ENCODE data around the gene FAM171A2. TPM values are rescaled to one million over a fixed set of nuclear protein-coding genes. Genes with fewer than 3 reads are reported as not detected.

The FAM171A2 gene
- polyA plus RNA-seq, 1 donor (not counting 4 experiments of a cell fraction or from before 2014, with no cell fraction given) = 0.35 TPM

DNA sequence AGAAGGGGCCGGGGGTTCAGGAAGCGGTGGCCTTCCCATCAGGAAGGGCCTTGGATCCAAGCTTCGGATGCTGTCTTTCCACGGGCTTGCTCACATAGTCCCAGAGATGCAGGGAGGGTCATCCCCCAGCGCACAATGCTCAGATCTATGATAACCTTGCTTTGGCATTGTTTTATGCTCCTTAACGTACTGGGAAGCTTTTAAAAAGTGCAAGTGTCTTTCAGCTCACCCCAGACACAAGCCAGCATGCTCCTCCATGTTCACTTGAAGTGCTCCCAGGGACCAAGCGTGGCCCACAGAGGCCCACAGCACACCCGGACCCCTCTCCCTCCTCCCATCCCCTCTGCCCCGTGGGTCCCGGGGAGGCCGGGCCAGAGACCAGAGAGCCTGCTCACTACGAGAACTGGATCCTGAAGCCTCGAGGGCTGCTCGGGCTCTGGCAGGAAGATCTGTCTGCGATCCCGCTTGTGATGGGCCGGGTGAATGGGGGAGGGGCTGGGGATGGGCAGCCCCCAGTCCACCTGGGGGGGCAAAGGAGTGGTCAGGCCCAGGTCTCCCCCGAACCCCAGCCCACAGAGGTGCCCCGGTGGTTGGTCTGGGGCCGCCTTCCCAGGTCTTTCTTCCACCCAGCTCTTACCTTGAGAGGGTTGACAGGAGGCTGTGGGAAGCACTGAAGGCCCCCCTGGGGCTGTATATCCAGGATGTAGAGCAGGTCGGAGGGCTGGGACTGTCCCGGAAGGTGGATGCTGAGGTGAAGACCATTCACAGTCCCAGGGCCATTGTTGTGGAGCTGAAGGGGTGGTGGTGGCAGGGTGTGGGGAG lies 11.8 kb upstream of the FAM171A2 start:
- no peaks in the 10 kb centered on the region for H3K4me1 ChIP-seq (ENCODE audit: control insufficient read depth, extremely low read depth, insufficient read depth, low read length)
- H2AFZ ChIP-seq (ENCODE audit: control insufficient read depth, low read length) = no peak overlapping the region
- FAIRE-seq (no peak), DNase-seq (ENCODE audit: low read depth, low spot score) (no peak)
- H3K4me2 ChIP-seq (ENCODE audit: control insufficient read depth, extremely low read depth, insufficient read depth, low read depth, low read length) = no peak overlapping the region
- H4K20me1 ChIP-seq (ENCODE audit: control insufficient read depth, extremely low read depth, insufficient read depth, low read length) = no peaks in the 10 kb centered on the region
- no peaks in the 10 kb centered on the region for H3K9me3 ChIP-seq (ENCODE audit: control insufficient read depth, low read depth, low read length)
- no peak overlapping the region for H3K4me3 ChIP-seq (ENCODE audit: control insufficient read depth in 2 of 3, extremely low read depth in 1 of 3, insufficient read depth in 2 of 3, low read depth in 1 of 3, low read length in 3 of 3)
- no peaks in the 10 kb centered on the region for H3K9me1 ChIP-seq (ENCODE audit: control insufficient read depth, extremely low read depth, insufficient read depth, low read length)
- no peaks in the 10 kb centered on the region for H3K79me2 ChIP-seq (ENCODE audit: control insufficient read depth, insufficient read depth, low read length)
- no peak overlapping the region for H3K27ac ChIP-seq (ENCODE audit: control insufficient read depth, insufficient read depth, low read length)
- H3K9ac ChIP-seq (ENCODE audit: control insufficient read depth, extremely low read depth, insufficient read depth, low read length) = no peak overlapping the region
- TF ChIP-seq, protein P1, sequence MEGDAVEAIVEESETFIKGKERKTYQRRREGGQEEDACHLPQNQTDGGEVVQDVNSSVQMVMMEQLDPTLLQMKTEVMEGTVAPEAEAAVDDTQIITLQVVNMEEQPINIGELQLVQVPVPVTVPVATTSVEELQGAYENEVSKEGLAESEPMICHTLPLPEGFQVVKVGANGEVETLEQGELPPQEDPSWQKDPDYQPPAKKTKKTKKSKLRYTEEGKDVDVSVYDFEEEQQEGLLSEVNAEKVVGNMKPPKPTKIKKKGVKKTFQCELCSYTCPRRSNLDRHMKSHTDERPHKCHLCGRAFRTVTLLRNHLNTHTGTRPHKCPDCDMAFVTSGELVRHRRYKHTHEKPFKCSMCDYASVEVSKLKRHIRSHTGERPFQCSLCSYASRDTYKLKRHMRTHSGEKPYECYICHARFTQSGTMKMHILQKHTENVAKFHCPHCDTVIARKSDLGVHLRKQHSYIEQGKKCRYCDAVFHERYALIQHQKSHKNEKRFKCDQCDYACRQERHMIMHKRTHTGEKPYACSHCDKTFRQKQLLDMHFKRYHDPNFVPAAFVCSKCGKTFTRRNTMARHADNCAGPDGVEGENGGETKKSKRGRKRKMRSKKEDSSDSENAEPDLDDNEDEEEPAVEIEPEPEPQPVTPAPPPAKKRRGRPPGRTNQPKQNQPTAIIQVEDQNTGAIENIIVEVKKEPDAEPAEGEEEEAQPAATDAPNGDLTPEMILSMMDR (optimal IDR thresholded peaks at IDR 0.05 in 1 of 3, IDR thresholded peaks at IDR 0.05 in 1 of 3, conservative IDR thresholded peaks at IDR 0.05 in 1 of 3; ENCODE audit: extremely low read depth in 1 of 3, insufficient read depth in 2 of 3, low read length in 3 of 3) = no peak
- no peak for TF ChIP-seq EZH2 (IDR thresholded peaks at IDR 0.05; ENCODE audit: low read length)
- H3K27me3 ChIP-seq (ENCODE audit: control insufficient read depth, extremely low read depth, insufficient read depth, low read length) = peaks cover 6% of the 10 kb centered on the region
- H3K36me3 ChIP-seq (ENCODE audit: control insufficient read depth in 2 of 2, extremely low read depth in 1 of 2, insufficient read depth in 2 of 2, low read length in 2 of 2) = no peaks in the 10 kb centered on the region
- dilution Hi-C loops (cut with MboI; ENCODE audit: extremely low pct_ligation_motif_present, low sequenced_read_pairs) = no loop called here

GRCh38 chr17:44374306-44375195 lies 10.9 kb upstream of the FAM171A2 start:
- H4K20me1 ChIP-seq (ENCODE audit: control insufficient read depth, extremely low read depth, insufficient read depth, low read length) = no peaks in the 10 kb centered on the region
- FAIRE-seq (no peak), DNase-seq (ENCODE audit: low read depth, low spot score) (no peak)
- H3K27ac ChIP-seq (ENCODE audit: control insufficient read depth, insufficient read depth, low read length) = no peak overlapping the region
- H3K4me3 ChIP-seq (ENCODE audit: control insufficient read depth in 2 of 3, extremely low read depth in 1 of 3, insufficient read depth in 2 of 3, low read depth in 1 of 3, low read length in 3 of 3) = no peak overlapping the region
- no peaks in the 10 kb centered on the region for H3K36me3 ChIP-seq (ENCODE audit: control insufficient read depth in 2 of 2, extremely low read depth in 1 of 2, insufficient read depth in 2 of 2, low read length in 2 of 2)
- H3K27me3 ChIP-seq (ENCODE audit: control insufficient read depth, extremely low read depth, insufficient read depth, low read length) = no peaks in the 10 kb centered on the region
- no peak overlapping the region for H2AFZ ChIP-seq (ENCODE audit: control insufficient read depth, low read length)
- no peak overlapping the region for H3K9ac ChIP-seq (ENCODE audit: control insufficient read depth, extremely low read depth, insufficient read depth, low read length)
- TF ChIP-seq, protein P1 (optimal IDR thresholded peaks at IDR 0.05 in 1 of 3, IDR thresholded peaks at IDR 0.05 in 1 of 3, conservative IDR thresholded peaks at IDR 0.05 in 1 of 3; ENCODE audit: extremely low read depth in 1 of 3, insufficient read depth in 2 of 3, low read length in 3 of 3) = no peak
- TF ChIP-seq EZH2 (IDR thresholded peaks at IDR 0.05; ENCODE audit: low read length) = no peak
- H3K9me1 ChIP-seq (ENCODE audit: control insufficient read depth, extremely low read depth, insufficient read depth, low read length) = no peaks in the 10 kb centered on the region
- H3K4me1 ChIP-seq (ENCODE audit: control insufficient read depth, extremely low read depth, insufficient read depth, low read length) = no peaks in the 10 kb centered on the region
- H3K4me2 ChIP-seq (ENCODE audit: control insufficient read depth, extremely low read depth, insufficient read depth, low read depth, low read length) = no peak overlapping the region
- no peaks in the 10 kb centered on the region for H3K79me2 ChIP-seq (ENCODE audit: control insufficient read depth, insufficient read depth, low read length)
- dilution Hi-C loops (cut with MboI; ENCODE audit: extremely low pct_ligation_motif_present, low sequenced_read_pairs) = no loop called here
- no peaks in the 10 kb centered on the region for H3K9me3 ChIP-seq (ENCODE audit: control insufficient read depth, low read depth, low read length)

All from keratinocyte (primary cell).